Common myeloid progenitor, CD34-positive (primary cell): ENCODE data around the gene UVRAG.
"Not testable (repeated sequence)": the region's sequence is repeated elsewhere in the genome, so short reads cannot be mapped to it uniquely, and the experiment has no call there.

Experiments used
- CTCF ChIA-PET: fragments of 350-600 bp; sonication (Branson Sonifier 250); formaldehyde crosslinking; loops from one replicate; lab custom pipeline; 2021; ENCODE audit warnings: antibody characterized with exemption; lab: Charles Lee
- POLR2A ChIA-PET: fragments of 350-600 bp; sonication (Branson Sonifier 250); formaldehyde crosslinking; loops from one replicate; lab custom pipeline; 2021; ENCODE audit warnings: antibody characterized with exemption; lab: Charles Lee
- DNase-seq, 3 donors: peaks; one replicate each; pipeline versions ENCODE4 v3.0.0 to v3.0.0-alpha.2; 2013
- H3K27ac ChIP-seq, 2 experiments: 1 replicate in 1 of 2; 2 replicates in 1 of 2; pipeline ENCODE4 v1.7.0; 2013; ENCODE audit warnings: inconsistent platforms in 2 of 2, low read length in 2 of 2, mild to moderate bottlenecking in 2 of 2, low read depth in 1 of 2, moderate library complexity in 1 of 2; ENCODE audit not compliant: severe bottlenecking in 2 of 2, insufficient read depth in 1 of 2, poor library complexity in 1 of 2
- H3K27me3 ChIP-seq, 5 experiments: replicated peaks in 2 of 5; 1 replicate in 3 of 5; 2 replicates in 2 of 5; pipeline versions ENCODE4 v1.6.1 to v1.7.0; 2013; ENCODE audit warnings: low read length in 4 of 5, mild to moderate bottlenecking in 2 of 5, moderate library complexity in 2 of 5, inconsistent platforms in 1 of 5; ENCODE audit not compliant: insufficient read depth in 5 of 5, control insufficient read depth in 4 of 5
- H3K36me3 ChIP-seq, 4 experiments: 1 replicate in 2 of 4; 2 replicates in 2 of 4; pipeline versions ENCODE4 v1.6.1 to v1.7.0; 2013; ENCODE audit warnings: low read length in 3 of 4, control low read depth in 1 of 4, mild to moderate bottlenecking in 1 of 4; ENCODE audit not compliant: control insufficient read depth in 4 of 4, insufficient read depth in 4 of 4
- H3K4me1 ChIP-seq, 4 experiments: 1 replicate in 3 of 4; 2 replicates in 1 of 4; pipeline versions ENCODE4 v1.6.1 to v1.7.1; 2013; ENCODE audit warnings: low read length in 3 of 4, mild to moderate bottlenecking in 3 of 4, control low read depth in 1 of 4, inconsistent platforms in 1 of 4, moderate library complexity in 1 of 4; ENCODE audit not compliant: control insufficient read depth in 4 of 4, insufficient read depth in 4 of 4; ENCODE audit errors: control extremely low read depth in 1 of 4
- H3K4me3 ChIP-seq, 7 experiments: 1 replicate in 4 of 7; 2 replicates in 3 of 7; pipeline versions ENCODE4 v1.5.1 to v1.7.0; 2013; ENCODE audit warnings: mild to moderate bottlenecking in 7 of 7, low read length in 6 of 7, moderate library complexity in 6 of 7, inconsistent platforms in 2 of 7, low read depth in 2 of 7, control low read depth in 1 of 7; ENCODE audit not compliant: insufficient read depth in 4 of 7, control insufficient read depth in 1 of 7; ENCODE audit errors: extremely low read depth in 1 of 7
- H3K9me3 ChIP-seq, 5 experiments: 1 replicate in 4 of 5; 2 replicates in 1 of 5; pipeline versions ENCODE4 v1.6.1 to v1.7.1; 2013; ENCODE audit warnings: low read length in 4 of 5, mild to moderate bottlenecking in 2 of 5, inconsistent platforms in 1 of 5, low read depth in 1 of 5, moderate library complexity in 1 of 5; ENCODE audit not compliant: control insufficient read depth in 4 of 5, insufficient read depth in 2 of 5; ENCODE audit errors: control extremely low read depth in 1 of 5
- WGBS: methylation state at CpG from one replicate; pipeline ENCODE4 v1.1.5; 2013; ENCODE audit not compliant: insufficient coverage; 5-methylcytosine and 5-hydroxymethylcytosine counted together

The UVRAG gene

DNA sequence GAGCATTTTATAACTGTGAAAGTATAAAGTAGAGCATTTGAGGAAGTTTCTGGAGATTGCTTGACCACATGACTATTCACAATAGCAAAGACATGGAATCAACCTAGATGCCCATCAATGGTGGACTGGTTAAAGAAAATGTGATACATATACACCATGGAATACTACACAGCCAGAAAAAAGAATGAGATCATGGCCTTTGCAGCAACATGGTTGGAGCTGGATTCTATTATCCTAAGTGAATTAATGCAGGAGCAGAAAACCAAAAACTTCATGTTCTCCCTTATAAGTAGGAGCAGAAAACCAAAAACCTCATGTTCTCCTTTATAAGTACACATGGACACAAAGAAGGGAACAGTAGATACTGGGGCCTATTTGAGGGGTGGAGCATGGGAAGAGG lies 30.3 kb downstream of the UVRAG start:
- Histone ChIP-seq H3K36me3 (no peaks in the 10 kb centered on the region), H3K27ac (no peak overlapping the region), H3K27me3 (no peaks in the 10 kb centered on the region), H3K9me3 (peaks cover 0 to 2% (median 0%) of the 10 kb centered on the region in 5 experiments), H3K4me3 (no peak overlapping the region), H3K4me1 (peaks cover 0 to 5% (median 3%) of the 10 kb centered on the region in 4 experiments)
- CTCF ChIA-PET: interaction anchor here (1.2 to 1.4 kb wide), 2 partner anchors 10 to 22 kb away, joined by 4 read pairs; no protein-coding TSS in a partner anchor
- no peak for DNase-seq
- POLR2A ChIA-PET: interaction anchor here (0.7 kb wide), 1 partner anchor 51 kb away, joined by 3 read pairs; no protein-coding TSS in a partner anchor

DNA sequence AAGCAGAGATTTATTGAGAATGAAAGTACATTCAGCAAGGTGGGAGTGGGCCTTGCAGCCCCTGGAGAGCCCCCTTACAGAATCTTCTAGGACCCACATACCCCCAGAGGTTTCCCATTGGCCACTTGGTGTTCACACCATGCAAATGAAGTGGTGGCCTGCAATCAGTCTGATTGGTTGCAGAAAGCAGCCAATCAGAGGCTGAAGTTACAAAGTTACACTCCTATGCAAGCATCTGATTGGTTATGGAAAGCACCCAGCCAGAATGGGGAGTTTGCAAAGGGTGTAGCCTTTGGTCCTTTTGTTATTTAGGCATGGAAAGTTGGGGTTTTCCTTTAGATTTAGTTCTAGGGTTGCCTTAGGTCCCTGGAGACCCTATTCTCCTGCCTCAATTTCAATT lies 34.9 kb downstream of the UVRAG start:
- no peak for DNase-seq
- POLR2A ChIA-PET: no interaction called here
- CTCF ChIA-PET: no interaction called here
- Histone ChIP-seq H3K27ac (no peak overlapping the region), H3K4me1 (peaks cover 0 to 15% (median 13%) of the 10 kb centered on the region in 4 experiments), H3K4me3 (no peak overlapping the region), H3K27me3 (no peaks in the 10 kb centered on the region), H3K9me3 (peaks cover 0 to 2% (median 0%) of the 10 kb centered on the region in 5 experiments), H3K36me3 (peaks cover 0 to 9% (median 5%) of the 10 kb centered on the region in 4 experiments)

DNA sequence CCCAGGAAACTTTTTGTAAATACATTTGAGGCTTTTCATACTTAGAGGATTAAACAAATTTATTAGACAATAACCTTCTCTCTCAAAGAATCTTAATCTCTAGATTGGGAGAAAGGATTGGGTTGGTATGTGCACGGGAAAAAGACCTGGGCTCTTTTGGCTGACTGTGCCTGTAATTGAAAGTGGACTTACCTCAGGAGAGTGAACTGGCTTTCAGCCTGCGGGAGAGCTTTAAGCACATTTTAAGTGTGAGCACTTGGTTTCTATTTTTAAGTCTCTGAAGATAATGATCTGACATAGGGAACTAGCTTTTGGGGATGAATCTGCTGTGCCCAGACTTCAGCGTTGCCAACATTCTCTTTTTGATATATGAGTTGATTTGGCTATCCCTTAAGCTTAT lies 35.8 kb downstream of the UVRAG start:
- no peaks in the 10 kb centered on the region for H3K27me3 ChIP-seq
- ChIA-PET CTCF (interaction anchor here (1.1 to 1.3 kb wide), 2 partner anchors 17 to 468 kb away, joined by 3 to 5 read pairs; no protein-coding TSS in a partner anchor), POLR2A (interaction anchor here (0.9 kb wide), 1 partner anchor 30 kb away, joined by 3 read pairs; no protein-coding TSS in a partner anchor)

DNA sequence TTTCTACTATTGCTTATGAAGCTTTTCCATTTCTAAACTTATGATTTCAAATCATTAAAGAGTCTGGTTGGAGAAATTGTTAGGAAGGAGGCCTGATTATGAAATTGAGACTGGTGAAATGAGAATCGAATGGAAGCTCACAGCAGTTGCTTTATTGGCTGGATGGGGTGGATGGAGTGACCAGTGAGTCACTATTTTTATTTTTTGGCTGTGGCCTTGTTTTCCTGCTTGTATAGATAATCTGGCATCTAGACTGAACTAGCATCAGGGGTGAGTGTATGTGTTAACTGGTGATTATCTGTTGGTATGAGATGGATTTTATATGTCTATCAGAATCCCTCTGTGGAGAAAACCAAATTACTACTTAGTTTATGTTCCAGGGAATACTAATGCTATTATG lies 36.2 kb downstream of the UVRAG start:
- Histone ChIP-seq H3K36me3 (peaks cover 0 to 17% (median 5%) of the 10 kb centered on the region in 4 experiments), H3K27me3 (no peaks in the 10 kb centered on the region), H3K9me3 (no peaks in the 10 kb centered on the region), H3K4me1 (peaks cover 0 to 15% (median 13%) of the 10 kb centered on the region in 4 experiments), H3K4me3 (peak overlapping the region in 1 of 7 experiments; percentile 30), H3K27ac (peak overlapping the region in 1 of 2 experiments; percentile 39)
- 100% methylated on average over 1 of the region's 1 CpG for WGBS
- CTCF ChIA-PET: interaction anchor here (1.1 to 1.3 kb wide), 2 partner anchors 17 to 468 kb away, joined by 3 to 5 read pairs; no protein-coding TSS in a partner anchor
- POLR2A ChIA-PET: interaction anchor here (0.9 kb wide), 1 partner anchor 29 kb away, joined by 3 read pairs; no protein-coding TSS in a partner anchor
- DNase-seq: no peak

More for the DNA sequence above, 35.8 kb downstream of the UVRAG start:
- H3K9me3 ChIP-seq: no peaks in the 10 kb centered on the region
- peak overlapping the region in 1 of 2 experiments; percentile 39 for H3K27ac ChIP-seq
- peaks cover 0 to 17% (median 5%) of the 10 kb centered on the region in 4 experiments for H3K36me3 ChIP-seq
- H3K4me1 ChIP-seq: peaks cover 0 to 15% (median 13%) of the 10 kb centered on the region in 4 experiments
- H3K4me3 ChIP-seq: peak overlapping the region in 3 of 7 experiments; percentile 26 to 56 (median 30)
- peak in 2 of 3 donors; percentile 18 to 35 for DNase-seq
- 0% methylated on average over 1 of the region's 3 CpGs for WGBS

DNA sequence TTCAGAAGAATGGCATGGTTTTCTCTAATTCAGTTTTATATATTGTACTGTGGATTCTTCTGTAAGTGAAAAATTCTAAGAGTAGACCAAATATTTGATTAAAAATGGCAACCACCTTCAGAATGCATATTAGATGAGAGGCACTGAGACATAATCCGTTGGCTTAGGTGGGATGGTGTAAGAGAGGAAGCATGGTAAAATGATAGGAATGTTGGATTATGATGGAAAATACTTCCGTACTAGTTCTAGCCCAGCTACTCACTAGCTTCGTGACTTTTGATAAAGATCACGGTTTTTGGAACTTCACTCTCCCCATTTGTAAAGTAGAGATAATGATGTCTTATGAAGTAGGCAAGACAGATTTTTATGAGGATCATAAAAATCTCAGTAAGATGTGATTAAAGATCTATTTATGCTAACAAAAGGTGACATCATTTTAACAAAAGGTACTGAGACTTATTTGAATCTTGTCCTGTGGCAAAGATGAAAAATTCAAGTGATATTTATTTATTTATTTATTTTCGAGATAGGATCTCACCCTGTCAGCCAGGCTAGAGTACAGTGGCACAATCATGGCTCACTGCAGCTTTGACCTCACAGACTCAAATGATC lies 37.5 kb downstream of the UVRAG start:
- 100% methylated on average over 4 of the region's 5 CpGs for WGBS
- peaks cover 5 to 17% (median 6%) of the 10 kb centered on the region in 4 experiments for H3K36me3 ChIP-seq
- CTCF ChIA-PET: interaction anchor here (0.9 to 1.6 kb wide), 4 partner anchors 12 to 467 kb away, joined by 3 to 5 read pairs (median 3); no protein-coding TSS in a partner anchor
- H3K4me1 ChIP-seq: peaks cover 0 to 15% (median 13%) of the 10 kb centered on the region in 4 experiments
- no peak for DNase-seq
- H3K4me3 ChIP-seq: no peak overlapping the region
- no peaks in the 10 kb centered on the region for H3K27me3 ChIP-seq
- POLR2A ChIA-PET: no interaction called here
- no peaks in the 10 kb centered on the region for H3K9me3 ChIP-seq
- no peak overlapping the region for H3K27ac ChIP-seq

DNA sequence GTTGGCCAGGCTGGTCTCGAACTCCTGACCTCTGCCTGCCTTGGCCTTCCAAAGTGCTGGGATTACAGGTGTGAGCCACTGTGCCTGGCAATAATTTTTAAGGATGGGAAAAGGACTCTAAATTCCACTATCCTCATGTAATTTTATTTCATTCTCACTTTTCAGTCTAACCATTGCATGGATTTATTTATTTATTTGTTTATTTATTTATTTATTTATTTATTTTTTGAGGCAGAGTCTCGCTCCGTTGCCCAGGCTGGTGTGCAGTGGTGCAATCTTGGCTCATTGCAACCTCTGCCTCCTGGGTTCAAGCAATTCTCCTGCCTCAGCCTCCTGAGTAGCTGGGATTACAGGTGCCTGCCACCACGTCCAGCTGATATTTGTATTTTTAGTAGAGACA lies 38.6 kb downstream of the UVRAG start:
- H3K27me3 ChIP-seq, DNase-seq, POLR2A ChIA-PET, H3K4me3 ChIP-seq, H3K27ac ChIP-seq, H3K9me3 ChIP-seq: not testable (repeated sequence)
- CTCF ChIA-PET: interaction anchor here (1.0 to 2.5 kb wide), 3 partner anchors 10 to 14 kb away, joined by 3 to 5 read pairs (median 5); no protein-coding TSS in a partner anchor
- H3K36me3 ChIP-seq: peaks cover 5 to 17% (median 6%) of the 10 kb centered on the region in 4 experiments
- WGBS: 94% methylated on average over 4 of the region's 4 CpGs
- peaks cover 0 to 16% (median 14%) of the 10 kb centered on the region in 4 experiments for H3K4me1 ChIP-seq

DNA sequence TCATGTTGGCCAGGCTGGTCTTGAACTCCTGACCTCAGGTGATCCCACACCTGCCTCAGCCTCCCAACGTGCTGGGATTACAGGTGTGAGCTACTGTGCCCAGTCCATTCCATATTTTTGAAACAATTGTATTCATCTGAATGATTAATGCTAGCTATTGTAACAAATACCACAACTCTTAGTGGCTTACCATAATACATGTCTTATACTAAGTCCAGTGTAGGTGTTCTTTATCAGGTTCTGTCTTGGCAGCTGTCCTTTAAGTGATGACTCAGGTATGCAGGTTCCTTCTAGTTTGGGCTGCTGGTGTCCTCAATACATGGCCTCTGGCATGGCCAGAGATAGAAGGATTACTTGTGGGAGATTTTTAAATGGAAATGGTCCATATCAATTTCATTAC lies 39.0 kb downstream of the UVRAG start:
- no peak overlapping the region for H3K27ac ChIP-seq
- H3K9me3 ChIP-seq: no peaks in the 10 kb centered on the region
- CTCF ChIA-PET: interaction anchor here (1.0 to 2.5 kb wide), 4 partner anchors 10 to 19 kb away, joined by 3 to 5 read pairs (median 4); no protein-coding TSS in a partner anchor
- peaks cover 5 to 17% (median 6%) of the 10 kb centered on the region in 4 experiments for H3K36me3 ChIP-seq
- no CpG with 5 or more reads among the region's 1 CpG for WGBS
- peaks cover 0 to 20% (median 14%) of the 10 kb centered on the region in 4 experiments for H3K4me1 ChIP-seq
- H3K27me3 ChIP-seq: no peaks in the 10 kb centered on the region
- POLR2A ChIA-PET: no interaction called here
- H3K4me3 ChIP-seq: no peak overlapping the region
- no peak for DNase-seq
